HG02973 (cell line): ENCODE results near the gene UNC79.

Source experiments
- ATAC-seq: cut with Tn5 transposase; IDR thresholded peaks from one replicate; pipeline ENCODE4 v1.9.1; 2021; ENCODE audit warnings: moderate library complexity; ENCODE audit not compliant: unreplicated experiment

Gene UNC79

DNA sequence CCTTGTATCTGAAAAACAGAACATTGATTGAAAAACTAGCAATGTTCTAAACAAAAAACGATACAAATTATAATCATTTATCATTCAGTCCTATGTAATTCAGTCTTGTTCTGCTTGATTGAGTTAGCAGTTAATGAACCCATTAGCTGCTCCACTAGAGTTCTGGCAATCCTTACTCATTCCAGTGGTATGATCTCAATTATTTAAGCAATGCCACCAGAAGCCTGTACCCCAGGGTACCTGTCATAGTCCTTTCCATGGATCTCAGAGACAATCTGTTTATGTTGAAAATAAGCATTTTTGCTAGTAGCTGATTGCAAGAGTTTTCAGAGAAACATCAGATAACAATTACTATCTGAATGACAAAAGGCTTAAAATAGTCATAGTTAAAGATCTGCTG lies 115.9 kb downstream of the UNC79 start:
- no peak for ATAC-seq

DNA sequence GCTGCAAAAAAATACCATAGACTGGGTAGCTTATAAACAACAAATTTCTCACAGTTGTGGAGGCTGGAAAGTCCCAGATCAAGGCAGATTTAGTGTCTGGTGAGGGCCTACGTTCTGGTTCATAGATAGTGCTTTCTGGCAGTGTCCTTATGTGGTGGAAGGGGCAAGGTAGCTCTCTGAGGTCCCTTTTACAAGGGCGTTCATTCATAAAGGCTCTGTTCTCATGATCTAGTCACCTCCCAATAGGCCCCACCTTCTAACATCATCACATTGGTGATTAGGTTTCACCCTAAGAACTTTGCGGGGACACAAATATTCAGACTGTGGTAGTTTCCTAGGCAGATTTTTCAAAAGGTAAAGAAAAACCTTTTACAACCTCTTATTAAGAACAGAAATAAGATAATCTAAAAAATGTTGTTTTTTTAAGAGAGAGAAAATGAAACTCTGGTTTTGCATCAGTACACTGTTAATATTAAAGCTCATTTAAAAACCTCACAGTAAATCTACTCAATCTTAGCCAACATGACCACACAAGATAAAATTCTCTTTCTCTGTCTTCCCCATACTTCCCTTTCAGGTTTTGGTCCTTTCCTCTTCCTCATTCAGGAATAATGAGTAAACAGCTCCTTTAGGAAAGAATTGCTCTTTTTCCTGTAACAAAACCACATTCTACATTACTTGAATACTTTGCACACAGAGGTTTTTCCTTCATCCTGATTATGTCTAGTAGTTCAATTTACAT lies 117.5 kb downstream of the UNC79 start:
- ATAC-seq: peak; percentile 70

DNA sequence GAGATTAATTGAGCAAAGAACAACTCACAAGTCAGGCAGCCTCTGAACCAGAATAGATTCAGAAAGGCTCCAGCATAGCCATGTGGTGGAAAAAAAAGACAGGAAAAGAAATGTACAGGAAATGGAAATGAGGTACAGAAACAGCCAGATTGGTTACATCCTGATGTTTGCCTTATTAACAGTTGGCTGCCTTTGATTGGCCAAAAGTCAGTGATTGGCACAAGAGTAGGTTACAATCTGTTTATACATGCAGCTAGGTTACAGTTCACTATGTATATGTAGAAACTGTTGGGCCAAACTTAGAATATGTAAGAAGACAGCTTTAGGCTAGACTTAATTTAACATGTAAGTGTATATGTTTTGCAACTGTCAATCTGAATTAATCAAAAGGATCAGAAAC lies 118.9 kb downstream of the UNC79 start:
- no peak for ATAC-seq

- ATAC-seq: no peak
Observed at GRCh38 chr14:93564918-93565317, 134.2 kb downstream of the UNC79 start.

GRCh38 chr14:93566065-93566693 lies 135.4 kb downstream of the UNC79 start:
- ATAC-seq: no peak

DNA sequence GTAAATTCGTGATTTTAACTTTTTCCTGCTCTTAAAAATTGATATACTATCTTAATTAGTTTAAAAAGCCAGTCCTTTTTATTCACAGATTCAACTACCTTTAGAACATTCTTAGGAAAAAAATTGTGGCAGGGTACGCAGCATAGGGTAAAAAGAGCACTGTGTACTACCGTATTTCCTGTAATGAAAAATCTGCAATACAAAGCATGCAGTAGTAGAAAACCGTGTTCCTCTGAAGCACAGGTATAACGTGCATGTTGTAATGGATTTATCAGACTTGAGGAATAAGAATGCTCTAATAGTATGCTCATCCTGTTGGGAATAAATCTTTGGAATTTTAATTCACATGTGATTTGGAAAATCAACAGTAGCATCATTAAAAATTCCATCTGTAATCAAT lies 140.5 kb downstream of the UNC79 start:
- no peak for ATAC-seq

- ATAC-seq: no peak
Observed at GRCh38 chr14:93579178-93579577, 148.4 kb downstream of the UNC79 start.

GRCh38 chr14:93582516-93582915 lies 151.8 kb downstream of the UNC79 start:
- ATAC-seq: no peak

GRCh38 chr14:93587330-93587729 lies 156.6 kb downstream of the UNC79 start:
- no peak for ATAC-seq

- no peak for ATAC-seq
Observed at GRCh38 chr14:93591506-93591905, 160.8 kb downstream of the UNC79 start.

- ATAC-seq: no peak
Observed at GRCh38 chr14:93592786-93593185, 162.0 kb downstream of the UNC79 start.

GRCh38 chr14:93606091-93606490 lies 175.4 kb downstream of the UNC79 start:
- ATAC-seq: no peak

DNA sequence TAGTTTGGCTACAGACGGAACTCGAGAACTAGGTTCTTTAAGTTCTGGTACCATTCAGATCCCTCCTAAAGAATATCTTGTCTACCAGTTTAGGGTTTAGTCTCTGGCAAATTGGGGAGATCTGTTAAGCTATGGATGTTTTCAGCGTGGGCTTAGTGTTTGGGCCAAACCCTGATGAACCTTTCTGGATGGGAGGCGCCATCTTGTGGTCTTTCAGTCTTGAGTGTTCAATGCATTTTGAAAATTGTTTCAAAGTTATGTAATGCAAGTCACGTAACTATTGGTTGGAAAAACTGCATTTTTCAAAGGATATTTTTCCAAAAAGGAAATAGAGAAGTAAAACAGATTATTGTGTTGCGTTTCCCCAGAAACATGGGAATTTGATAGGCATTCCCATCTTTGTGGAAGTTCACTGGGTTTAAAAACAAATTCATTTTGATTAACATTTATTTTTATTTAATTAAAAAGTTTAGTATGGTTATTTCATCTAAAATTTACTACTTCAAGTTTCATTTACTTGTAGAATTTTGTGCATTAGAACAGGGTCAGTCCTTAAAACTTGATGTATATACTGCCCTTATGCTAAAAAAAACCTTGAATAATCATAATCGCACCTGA lies 188.5 kb downstream of the UNC79 start:
- ATAC-seq: no peak

- no peak for ATAC-seq
Observed at GRCh38 chr14:93628048-93628447, 197.3 kb downstream of the UNC79 start.

- ATAC-seq: no peak
Observed at GRCh38 chr14:93629643-93630042, 198.9 kb downstream of the UNC79 start.

- no peak for ATAC-seq
Observed at GRCh38 chr14:93638790-93639189, 208.1 kb downstream of the UNC79 start.

DNA sequence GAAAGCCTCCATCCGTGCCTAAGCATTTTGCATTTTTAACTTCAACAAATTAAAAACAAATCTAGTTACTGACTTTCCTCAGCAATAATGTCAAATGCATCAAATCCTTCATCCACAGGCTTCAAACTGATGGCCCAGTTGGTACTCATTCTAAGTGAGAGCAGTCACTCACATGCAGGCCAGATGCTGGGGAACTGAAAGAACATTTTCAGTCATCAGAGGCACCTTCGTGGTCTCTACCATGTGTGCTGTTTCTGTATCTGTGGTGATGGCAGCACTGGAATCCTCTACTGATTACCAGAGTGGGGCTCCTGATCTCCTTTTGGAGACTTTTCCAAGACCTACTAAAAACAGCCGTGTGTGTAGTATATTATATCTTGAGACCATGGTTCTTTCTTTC lies 212.4 kb downstream of the UNC79 start:
- ATAC-seq: no peak

- no peak for ATAC-seq
Observed at GRCh38 chr14:93643676-93644075, 212.9 kb downstream of the UNC79 start.

GRCh38 chr14:93645200-93645599 lies 214.5 kb downstream of the UNC79 start:
- no peak for ATAC-seq

DNA sequence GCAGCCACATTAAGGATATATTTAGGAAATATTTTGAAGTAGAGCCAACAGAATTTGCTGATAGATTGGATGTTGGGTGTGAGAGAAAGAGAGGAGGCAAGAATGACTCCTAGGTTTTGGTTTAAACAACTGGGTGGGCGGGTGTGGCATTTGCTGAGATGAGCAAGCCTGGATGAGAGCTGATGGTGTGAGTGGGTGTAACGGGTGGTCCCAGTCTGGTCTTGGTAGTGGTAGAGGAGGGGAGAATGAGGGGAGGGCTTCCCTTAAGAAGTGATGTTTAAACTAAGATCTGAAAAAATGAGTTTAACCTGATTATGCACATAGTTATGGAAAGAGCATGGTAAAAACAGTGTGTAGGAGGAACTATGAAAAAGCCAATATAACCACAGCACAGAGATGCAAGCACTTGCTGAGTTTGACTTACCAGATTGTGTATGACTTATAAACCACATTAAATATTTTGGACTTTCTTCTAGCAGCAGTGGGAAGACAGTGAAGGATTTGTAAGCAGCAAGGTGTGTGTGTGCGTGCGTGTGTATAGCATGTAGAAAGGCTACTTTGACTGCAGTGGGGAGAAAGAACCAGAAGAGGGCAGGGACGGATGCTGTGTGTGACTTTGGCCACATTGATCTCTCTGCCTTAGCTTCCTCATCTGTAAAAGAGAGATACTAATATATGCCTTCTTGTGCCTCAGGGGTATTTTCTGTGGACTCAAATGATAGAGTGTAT lies 217.9 kb downstream of the UNC79 start:
- no peak for ATAC-seq

DNA sequence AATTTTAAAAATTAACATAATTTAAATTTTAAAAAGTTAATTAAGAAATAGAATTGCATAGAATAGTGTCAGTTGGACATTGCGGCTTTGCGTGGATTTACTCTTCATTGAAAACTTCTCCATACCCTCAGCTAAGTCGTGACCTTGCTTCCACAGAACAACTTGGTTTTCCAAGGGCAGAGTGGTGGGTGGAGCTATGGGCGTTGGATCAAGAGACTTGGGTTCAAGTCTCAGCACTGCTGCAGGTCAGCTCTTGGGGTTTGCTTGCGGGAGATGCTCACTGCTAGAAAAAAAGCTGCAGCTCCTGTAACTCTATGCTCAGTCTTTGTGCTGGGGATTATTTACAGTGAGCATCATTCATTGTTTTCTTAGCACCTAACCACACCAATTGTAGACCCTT lies 223.9 kb downstream of the UNC79 start:
- ATAC-seq: no peak
